ENCODE data around the gene FAXDC2.

Gene FAXDC2

GRCh38 chr5:154829589-154830218 is 20.7 kb downstream of the FAXDC2 start:
- no peak overlapping the region for H3K4ac ChIP-seq (ENCODE audit: low read depth, low read length)
- no peak for DNase-seq
- H2AFZ ChIP-seq (ENCODE audit: insufficient read depth, low read length, poor library complexity), result no peak overlapping the region
- H3K27ac ChIP-seq (ENCODE audit: low read depth, low read length), result no peak overlapping the region
- no peak overlapping the region for H3K9ac ChIP-seq (ENCODE audit: low read length)
- H3K4me2 ChIP-seq (ENCODE audit: low read length), result no peak overlapping the region
- no peak overlapping the region for H3K4me3 ChIP-seq (ENCODE audit: low read depth, low read length)
- H3K36me3 ChIP-seq (ENCODE audit: control insufficient read depth in 1 of 2, insufficient read depth in 2 of 2, low read length in 2 of 2), result peaks cover 4 to 15% of the 10 kb centered on the region in 2 experiments
- no peaks in the 10 kb centered on the region for H3K4me1 ChIP-seq (ENCODE audit: control insufficient read depth in 1 of 2, insufficient read depth in 2 of 2, low read length in 2 of 2)
- no peak overlapping the region for H3K18ac ChIP-seq (ENCODE audit: low read length)
- H2AK5ac ChIP-seq (ENCODE audit: low read length), result no peak overlapping the region
- H2BK5ac ChIP-seq (ENCODE audit: low read depth, low read length, poor library complexity), result no peak overlapping the region
- H3K79me1 ChIP-seq (ENCODE audit: low read length), result no peaks in the 10 kb centered on the region
- no peak overlapping the region for H2BK120ac ChIP-seq (ENCODE audit: insufficient read depth, low read length, poor library complexity)
- no CpG with 5 or more reads among the region's 4 CpGs for WGBS (ENCODE audit: extremely low coverage, insufficient coverage, insufficient read length)
- no peak overlapping the region for H4K91ac ChIP-seq (ENCODE audit: low read depth, low read length)
- no peak overlapping the region for H3K23ac ChIP-seq (ENCODE audit: low read length)
- no peaks in the 10 kb centered on the region for H3K27me3 ChIP-seq (ENCODE audit: insufficient read depth, low read length)
- H3K14ac ChIP-seq (ENCODE audit: low read length), result no peak overlapping the region
- H3K79me2 ChIP-seq (ENCODE audit: control insufficient read depth, insufficient read depth, low read length, poor library complexity), result no peaks in the 10 kb centered on the region
- no peak overlapping the region for H2BK12ac ChIP-seq (ENCODE audit: low read length)
- H4K8ac ChIP-seq (ENCODE audit: low read depth, low read length), result no peak overlapping the region
- no peaks in the 10 kb centered on the region for H3K9me3 ChIP-seq (ENCODE audit: insufficient read depth, low read depth, low read length)
- no peak overlapping the region for H4K12ac ChIP-seq (ENCODE audit: low read depth, low read length)

GRCh38 chr5:154829181-154829588 is 21.2 kb downstream of the FAXDC2 start:
- Histone ChIP-seq H3K79me1 (ENCODE audit: low read length) (no peaks in the 10 kb centered on the region), H3K9me3 (ENCODE audit: insufficient read depth, low read depth, low read length) (no peaks in the 10 kb centered on the region), H4K91ac (ENCODE audit: low read depth, low read length) (no peak overlapping the region), H3K23ac (ENCODE audit: low read length) (no peak overlapping the region), H3K4me1 (ENCODE audit: control insufficient read depth in 1 of 2, insufficient read depth in 2 of 2, low read length in 2 of 2) (no peaks in the 10 kb centered on the region), H3K79me2 (ENCODE audit: control insufficient read depth, insufficient read depth, low read length, poor library complexity) (no peaks in the 10 kb centered on the region), H3K18ac (ENCODE audit: low read length) (no peak overlapping the region), H4K12ac (ENCODE audit: low read depth, low read length) (no peak overlapping the region), H3K36me3 (ENCODE audit: control insufficient read depth in 1 of 2, insufficient read depth in 2 of 2, low read length in 2 of 2) (peaks cover 6 to 15% of the 10 kb centered on the region in 2 experiments), H3K4ac (ENCODE audit: low read depth, low read length) (no peak overlapping the region), H2AK5ac (ENCODE audit: low read length) (no peak overlapping the region), H3K9ac (ENCODE audit: low read length) (no peak overlapping the region), H2BK12ac (ENCODE audit: low read length) (no peak overlapping the region), H3K4me2 (ENCODE audit: low read length) (no peak overlapping the region), H2AFZ (ENCODE audit: insufficient read depth, low read length, poor library complexity) (no peak overlapping the region), H4K8ac (ENCODE audit: low read depth, low read length) (no peak overlapping the region), H2BK5ac (ENCODE audit: low read depth, low read length, poor library complexity) (no peak overlapping the region), H3K27me3 (ENCODE audit: insufficient read depth, low read length) (no peaks in the 10 kb centered on the region), H3K27ac (ENCODE audit: low read depth, low read length) (no peak overlapping the region), H2BK120ac (ENCODE audit: insufficient read depth, low read length, poor library complexity) (no peak overlapping the region), H3K14ac (ENCODE audit: low read length) (no peak overlapping the region), H3K4me3 (ENCODE audit: low read depth, low read length) (no peak overlapping the region)
- no peak for DNase-seq
- no CpG with 5 or more reads among the region's 2 CpGs for WGBS (ENCODE audit: extremely low coverage, insufficient coverage, insufficient read length)

- Histone ChIP-seq H3K79me2 (ENCODE audit: control insufficient read depth, insufficient read depth, low read length, poor library complexity) (no peaks in the 10 kb centered on the region), H3K4me3 (ENCODE audit: low read depth, low read length) (no peak overlapping the region), H3K9me3 (ENCODE audit: insufficient read depth, low read depth, low read length) (no peaks in the 10 kb centered on the region), H3K79me1 (ENCODE audit: low read length) (no peaks in the 10 kb centered on the region), H2BK120ac (ENCODE audit: insufficient read depth, low read length, poor library complexity) (no peak overlapping the region), H2AFZ (ENCODE audit: insufficient read depth, low read length, poor library complexity) (no peak overlapping the region), H2BK12ac (ENCODE audit: low read length) (no peak overlapping the region), H3K36me3 (ENCODE audit: control insufficient read depth in 1 of 2, insufficient read depth in 2 of 2, low read length in 2 of 2) (peaks cover 13 to 26% of the 10 kb centered on the region in 2 experiments), H3K9ac (ENCODE audit: low read length) (no peak overlapping the region), H4K12ac (ENCODE audit: low read depth, low read length) (no peak overlapping the region), H3K4me1 (ENCODE audit: control insufficient read depth in 1 of 2, insufficient read depth in 2 of 2, low read length in 2 of 2) (peaks cover 0 to 7% of the 10 kb centered on the region in 2 experiments), H3K18ac (ENCODE audit: low read length) (no peak overlapping the region), H2AK5ac (ENCODE audit: low read length) (no peak overlapping the region), H4K8ac (ENCODE audit: low read depth, low read length) (no peak overlapping the region), H3K4ac (ENCODE audit: low read depth, low read length) (no peak overlapping the region), H3K14ac (ENCODE audit: low read length) (no peak overlapping the region), H3K27ac (ENCODE audit: low read depth, low read length) (no peak overlapping the region), H3K23ac (ENCODE audit: low read length) (no peak overlapping the region), H3K27me3 (ENCODE audit: insufficient read depth, low read length) (no peaks in the 10 kb centered on the region), H2BK5ac (ENCODE audit: low read depth, low read length, poor library complexity) (no peak overlapping the region), H3K4me2 (ENCODE audit: low read length) (no peak overlapping the region), H4K91ac (ENCODE audit: low read depth, low read length) (no peak overlapping the region)
- DNase-seq, result no peak
- no CpG with 5 or more reads among the region's 2 CpGs for WGBS (ENCODE audit: extremely low coverage, insufficient coverage, insufficient read length)
Observed at GRCh38 chr5:154824070-154824469, 26.3 kb downstream of the FAXDC2 start.

GRCh38 chr5:154823605-154824004 is 26.8 kb downstream of the FAXDC2 start:
- Histone ChIP-seq H3K14ac (ENCODE audit: low read length) (no peak overlapping the region), H3K27me3 (ENCODE audit: insufficient read depth, low read length) (no peaks in the 10 kb centered on the region), H3K4me3 (ENCODE audit: low read depth, low read length) (no peak overlapping the region), H3K9me3 (ENCODE audit: insufficient read depth, low read depth, low read length) (no peaks in the 10 kb centered on the region), H2AK5ac (ENCODE audit: low read length) (no peak overlapping the region), H3K18ac (ENCODE audit: low read length) (no peak overlapping the region), H4K12ac (ENCODE audit: low read depth, low read length) (no peak overlapping the region), H2BK5ac (ENCODE audit: low read depth, low read length, poor library complexity) (no peak overlapping the region), H3K27ac (ENCODE audit: low read depth, low read length) (no peak overlapping the region), H3K79me2 (ENCODE audit: control insufficient read depth, insufficient read depth, low read length, poor library complexity) (no peaks in the 10 kb centered on the region), H3K9ac (ENCODE audit: low read length) (no peak overlapping the region), H2AFZ (ENCODE audit: insufficient read depth, low read length, poor library complexity) (no peak overlapping the region), H3K4ac (ENCODE audit: low read depth, low read length) (no peak overlapping the region), H3K36me3 (ENCODE audit: control insufficient read depth in 1 of 2, insufficient read depth in 2 of 2, low read length in 2 of 2) (peaks cover 13 to 29% of the 10 kb centered on the region in 2 experiments), H4K91ac (ENCODE audit: low read depth, low read length) (no peak overlapping the region), H3K79me1 (ENCODE audit: low read length) (no peaks in the 10 kb centered on the region), H3K4me2 (ENCODE audit: low read length) (no peak overlapping the region), H2BK12ac (ENCODE audit: low read length) (no peak overlapping the region), H4K8ac (ENCODE audit: low read depth, low read length) (no peak overlapping the region), H3K23ac (ENCODE audit: low read length) (no peak overlapping the region), H3K4me1 (ENCODE audit: control insufficient read depth in 1 of 2, insufficient read depth in 2 of 2, low read length in 2 of 2) (peaks cover 0 to 7% of the 10 kb centered on the region in 2 experiments), H2BK120ac (ENCODE audit: insufficient read depth, low read length, poor library complexity) (no peak overlapping the region)
- no CpG with 5 or more reads among the region's 4 CpGs for WGBS (ENCODE audit: extremely low coverage, insufficient coverage, insufficient read length)
- no peak for DNase-seq
